Peyer's patch (tissue), 4 donors: ENCODE results near the gene BZW2. TPM values are rescaled to one million over a fixed set of nuclear protein-coding genes. Genes with fewer than 3 reads are reported as not detected.

Source experiments
- DNase-seq, 3 donors: peaks; one replicate each; pipeline ENCODE4 v3.0.0-alpha.2; 2017 to 2019
- H3K27ac ChIP-seq, 4 donors: fragments of 200-600 bp; sonication (generic); one replicate each; pipeline ENCODE4 v1.5.1; 2016 to 2019
- H3K27me3 ChIP-seq, 2 donors: fragments of 200-600 bp; sonication (generic); one replicate each; pipeline ENCODE4 v1.5.1; 2019
- H3K36me3 ChIP-seq, 3 donors: fragments of 200-600 bp; sonication (generic); one replicate each; pipeline ENCODE4 v1.5.1; 2016 to 2019
- H3K4me1 ChIP-seq, 4 donors: fragments of 200-600 bp; sonication (generic); one replicate each; pipeline ENCODE4 v1.5.1; 2016 to 2019
- H3K4me3 ChIP-seq, 4 donors: fragments of 200-600 bp; sonication (generic); 1 replicate in 3 of 4; 2 replicates in 1 of 4; pipeline ENCODE4 v1.5.1; 2016 to 2019; ENCODE audit warnings: mild to moderate bottlenecking in 1 of 4
- H3K9me3 ChIP-seq, 4 donors: fragments of 200-600 bp; sonication (generic); one replicate each; pipeline ENCODE4 v1.5.1; 2016 to 2019; ENCODE audit warnings: mild to moderate bottlenecking in 1 of 4
- CTCF ChIP-seq, 6 experiments: fragments of 450-650 bp in 4 of 6; fragments of 200-600 bp in 2 of 6; sonication (generic) in 1 of 6; IDR thresholded peaks; one replicate each; pipeline ENCODE4 v1.5.1; 2017 to 2019; ENCODE audit warnings: antibody characterized with exemption in 6 of 6, mild to moderate bottlenecking in 3 of 6, moderate library complexity in 1 of 6
- POLR2A ChIP-seq, 2 donors: fragments of 450-650 bp; IDR thresholded peaks; one replicate each; pipeline ENCODE4 v1.5.1; 2017; ENCODE audit warnings: antibody characterized with exemption in 2 of 2, mild to moderate bottlenecking in 2 of 2, moderate library complexity in 2 of 2
- total RNA-seq, 4 donors: library from RNA; depleted of rRNA; stranded (reverse); fragments of >200 nt; gene quantifications; one replicate each; pipeline ENCODE4 v1.1.0, GENCODE V29; 2016

BZW2 gene
- total RNA-seq, 4 donors from 2014 or later: 34.4 to 54.0 (median 42.9) TPM

- DNase-seq: no peak
- no peak overlapping the region for H3K4me3 ChIP-seq
- H3K4me1 ChIP-seq: no peaks in the 10 kb centered on the region
- peaks cover 0 to 57% (median 0%) of the 10 kb centered on the region in 3 donors for H3K36me3 ChIP-seq
- H3K27me3 ChIP-seq: no peaks in the 10 kb centered on the region
- no peak overlapping the region for H3K27ac ChIP-seq
- H3K9me3 ChIP-seq: no peaks in the 10 kb centered on the region
- TF ChIP-seq POLR2A (IDR thresholded peaks at IDR 0.05) (no peak), CTCF (IDR thresholded peaks at IDR 0.05) (no peak)
These were observed 51.7 kb downstream of the BZW2 start for GRCh38 chr7:16697507-16698199.

GRCh38 chr7:16698200-16698905 is 52.4 kb downstream of the BZW2 start:
- no peak for DNase-seq
- H3K4me1 ChIP-seq: no peaks in the 10 kb centered on the region
- H3K36me3 ChIP-seq: peaks cover 0 to 52% (median 0%) of the 10 kb centered on the region in 3 donors
- TF ChIP-seq CTCF (IDR thresholded peaks at IDR 0.05): no peak
- no peak for TF ChIP-seq POLR2A (IDR thresholded peaks at IDR 0.05)
- no peaks in the 10 kb centered on the region for H3K9me3 ChIP-seq
- no peak overlapping the region for H3K27ac ChIP-seq
- H3K27me3 ChIP-seq: no peaks in the 10 kb centered on the region
- no peak overlapping the region for H3K4me3 ChIP-seq

- no peaks in the 10 kb centered on the region for H3K4me1 ChIP-seq
- H3K36me3 ChIP-seq: peaks cover 0 to 46% (median 0%) of the 10 kb centered on the region in 3 donors
- no peak for DNase-seq
- no peaks in the 10 kb centered on the region for H3K27me3 ChIP-seq
- H3K4me3 ChIP-seq: no peak overlapping the region
- no peaks in the 10 kb centered on the region for H3K9me3 ChIP-seq
- no peak overlapping the region for H3K27ac ChIP-seq
- TF ChIP-seq CTCF (IDR thresholded peaks at IDR 0.05): peak in 1 of 6 experiments; percentile 16
- TF ChIP-seq POLR2A (IDR thresholded peaks at IDR 0.05): no peak
These were observed 56.5 kb downstream of the BZW2 start for GRCh38 chr7:16702441-16702840.

GRCh38 chr7:16708511-16708910 is 62.5 kb downstream of the BZW2 start:
- Histone ChIP-seq H3K4me3 (no peak overlapping the region), H3K27ac (no peak overlapping the region), H3K27me3 (no peaks in the 10 kb centered on the region), H3K4me1 (no peaks in the 10 kb centered on the region), H3K9me3 (no peaks in the 10 kb centered on the region), H3K36me3 (peaks cover 0 to 24% (median 0%) of the 10 kb centered on the region in 3 donors)
- no peak for DNase-seq
- no peak for TF ChIP-seq POLR2A (IDR thresholded peaks at IDR 0.05)
- no peak for TF ChIP-seq CTCF (IDR thresholded peaks at IDR 0.05)

GRCh38 chr7:16708980-16709379 is 63.0 kb downstream of the BZW2 start:
- Histone ChIP-seq H3K36me3 (peaks cover 0 to 22% (median 0%) of the 10 kb centered on the region in 3 donors), H3K4me1 (no peaks in the 10 kb centered on the region), H3K27me3 (no peaks in the 10 kb centered on the region), H3K4me3 (no peak overlapping the region), H3K27ac (no peak overlapping the region), H3K9me3 (no peaks in the 10 kb centered on the region)
- DNase-seq: no peak
- TF ChIP-seq POLR2A (IDR thresholded peaks at IDR 0.05): no peak
- no peak for TF ChIP-seq CTCF (IDR thresholded peaks at IDR 0.05)
